Measurements from ENCODE around the gene NPB.

Gene NPB

GRCh38 chr17:81899514-81900166 lies 2.4 kb upstream of the NPB start:
- no peak for DNase-seq

- no peak for DNase-seq
Observed at GRCh38 chr17:81900181-81900820, 1.7 kb upstream of the NPB start.

GRCh38 chr17:81901167-81902022 lies 643 bp upstream of the NPB start:
- DNase-seq, result no peak

GRCh38 chr17:81902653-81903414 lies 796 bp downstream of the NPB start:
- no peak for DNase-seq

GRCh38 chr17:81903415-81903831 lies 1.4 kb downstream of the NPB start:
- DNase-seq, result no peak

- no peak for DNase-seq
Observed at GRCh38 chr17:81903896-81904599, 2.0 kb downstream of the NPB start.

GRCh38 chr17:81904600-81905423 lies 2.8 kb downstream of the NPB start:
- no peak for DNase-seq

- no peak for DNase-seq
Observed at GRCh38 chr17:81905424-81905875, 3.4 kb downstream of the NPB start.

GRCh38 chr17:81905993-81906392 lies 4.0 kb downstream of the NPB start:
- DNase-seq, result no peak

- no peak for DNase-seq
Observed at GRCh38 chr17:81906476-81907218, 4.6 kb downstream of the NPB start.

- DNase-seq, result no peak
Observed at GRCh38 chr17:81907219-81908145, 5.4 kb downstream of the NPB start.

- DNase-seq, result no peak
Observed at GRCh38 chr17:81908793-81909192, 6.8 kb downstream of the NPB start.

GRCh38 chr17:81909231-81909630 lies 7.2 kb downstream of the NPB start:
- no peak for DNase-seq

- DNase-seq, result no peak
Observed at GRCh38 chr17:81909966-81910839, 8.2 kb downstream of the NPB start.

GRCh38 chr17:81910840-81911276 lies 8.8 kb downstream of the NPB start:
- no peak for DNase-seq

GRCh38 chr17:81911277-81911961 lies 9.4 kb downstream of the NPB start, which contains the start of gene PCYT2:
Gene PCYT2 (minus strand): TSS chr17:81911399. CDS start chr17:81911355, 44 bp downstream.
- DNase-seq, result peak; percentile 93 to 95

- DNase-seq, result no peak
Observed at GRCh38 chr17:81911969-81912368, 9.9 kb downstream of the NPB start.
